GM15510 (cell line): ENCODE results near the gene SEC23B.

Source experiments
- POLR2A ChIP-seq: IDR thresholded peaks from 3 replicates; pipeline ENCODE4 v1.6.1; 2011; ENCODE audit warnings: borderline replicate concordance; ENCODE audit not compliant: insufficient read length; ENCODE audit errors: extremely low read depth

Gene SEC23B

GRCh38 chr20:18514127-18514526 is 6.4 kb downstream of the SEC23B start:
- no peak for TF ChIP-seq POLR2A

- TF ChIP-seq POLR2A = no peak
Measured at GRCh38 chr20:18515973-18516372, 8.2 kb downstream of the SEC23B start.

GRCh38 chr20:18523066-18523465 is 15.3 kb downstream of the SEC23B start:
- no peak for TF ChIP-seq POLR2A

- no peak for TF ChIP-seq POLR2A
Measured at GRCh38 chr20:18524646-18525045, 16.9 kb downstream of the SEC23B start.

GRCh38 chr20:18527339-18527738 is 19.6 kb downstream of the SEC23B start:
- no peak for TF ChIP-seq POLR2A

GRCh38 chr20:18527836-18528235 is 20.1 kb downstream of the SEC23B start:
- TF ChIP-seq POLR2A = no peak

GRCh38 chr20:18529041-18529440 is 21.3 kb downstream of the SEC23B start:
- TF ChIP-seq POLR2A = no peak

GRCh38 chr20:18532626-18533025 is 24.9 kb downstream of the SEC23B start:
- no peak for TF ChIP-seq POLR2A

- TF ChIP-seq POLR2A = no peak
Measured at GRCh38 chr20:18533491-18533890, 25.8 kb downstream of the SEC23B start.

- no peak for TF ChIP-seq POLR2A
Measured at GRCh38 chr20:18533978-18534644, 26.4 kb downstream of the SEC23B start.

- no peak for TF ChIP-seq POLR2A
Measured at GRCh38 chr20:18537651-18538050, 29.9 kb downstream of the SEC23B start.

- TF ChIP-seq POLR2A = no peak
Measured at GRCh38 chr20:18541741-18542140, 34.0 kb downstream of the SEC23B start.

GRCh38 chr20:18543216-18543615 is 35.5 kb downstream of the SEC23B start:
- TF ChIP-seq POLR2A = no peak

- no peak for TF ChIP-seq POLR2A
Measured at GRCh38 chr20:18543932-18544331, 36.2 kb downstream of the SEC23B start.

GRCh38 chr20:18545566-18545965 is 37.8 kb downstream of the SEC23B start:
- TF ChIP-seq POLR2A = no peak

GRCh38 chr20:18548465-18548864 is 40.7 kb downstream of the SEC23B start:
- no peak for TF ChIP-seq POLR2A

GRCh38 chr20:18553746-18554145 is 46.0 kb downstream of the SEC23B start:
- no peak for TF ChIP-seq POLR2A
